GM12873 (cell line): Measurements from ENCODE around the gene BRK1.

Experiments
- CTCF ChIP-seq: IDR thresholded peaks from 2 replicates; pipeline ENCODE4 v1.5.1; 2012; ENCODE audit warnings: low read depth, mild to moderate bottlenecking, moderate library complexity, low read length, control low read depth; ENCODE audit not compliant: insufficient read depth; ENCODE audit errors: missing control alignments

Gene BRK1

GRCh38 chr3:10154335-10155122 lies 39.1 kb downstream of the BRK1 start:
- TF ChIP-seq CTCF: no peak

DNA sequence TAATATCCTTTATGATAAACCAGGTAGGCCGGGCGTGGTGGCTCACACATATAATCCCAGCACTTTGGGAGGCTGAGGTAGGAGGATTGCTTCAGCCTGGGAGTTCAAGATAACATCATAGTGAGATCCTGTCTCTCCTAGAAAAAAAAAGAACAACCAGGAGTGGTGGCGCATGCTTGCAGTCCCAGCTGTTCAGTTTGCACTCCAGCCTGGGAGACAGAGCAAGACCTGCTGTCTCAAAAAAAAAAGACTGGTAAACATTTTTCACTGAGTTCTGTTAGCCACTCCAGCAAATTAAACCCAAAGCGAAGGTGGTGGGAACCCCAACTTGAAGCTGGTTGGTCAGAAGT lies 39.6 kb downstream of the BRK1 start:
- TF ChIP-seq CTCF: no peak

GRCh38 chr3:10155658-10156057 lies 40.2 kb downstream of the BRK1 start:
- no peak for TF ChIP-seq CTCF

GRCh38 chr3:10157031-10157430 lies 41.6 kb downstream of the BRK1 start:
- TF ChIP-seq CTCF: no peak

GRCh38 chr3:10160346-10160745 lies 44.9 kb downstream of the BRK1 start:
- TF ChIP-seq CTCF: no peak

- TF ChIP-seq CTCF: no peak
These were observed 45.5 kb downstream of the BRK1 start for GRCh38 chr3:10160925-10161324.

DNA sequence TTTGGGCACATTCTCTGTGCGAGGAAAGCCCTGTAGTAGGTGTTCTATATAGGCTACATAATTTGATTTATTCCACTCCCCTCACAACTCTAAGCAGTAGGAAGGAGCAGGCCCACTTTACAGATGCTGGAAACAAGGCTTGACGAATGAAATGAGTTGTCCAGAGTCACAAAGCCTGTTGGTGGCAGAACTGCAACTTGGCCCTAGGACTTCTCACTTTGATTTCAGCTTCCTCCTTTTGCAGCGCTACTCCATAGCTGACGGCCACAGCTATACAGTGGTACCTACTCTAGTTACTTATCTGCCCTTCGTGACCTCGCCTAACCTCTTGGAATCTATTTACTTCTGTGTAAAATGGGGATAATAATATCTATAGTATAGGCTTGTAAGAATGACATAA lies 46.7 kb downstream of the BRK1 start:
- no peak for TF ChIP-seq CTCF
